ENCODE data around the gene PARP3. TPM values are rescaled to one million over a fixed set of nuclear protein-coding genes. Genes with fewer than 3 reads are reported as not detected.
A peak's percentile ranks its signal among the peaks of the same experiment; 100 is the strongest.
"Not testable (repeated sequence)": the region's sequence is repeated elsewhere in the genome, so short reads cannot be mapped to it uniquely, and the experiment has no call there.

The PARP3 gene
- 4.3 and 4.6 TPM in 2 replicates for total RNA-seq
- long read RNA-seq, partial matches to known transcripts: 0 of 1 reads
- long read RNA-seq, other reads (novel, unspliced or antisense): 0 of 1 reads

DNA sequence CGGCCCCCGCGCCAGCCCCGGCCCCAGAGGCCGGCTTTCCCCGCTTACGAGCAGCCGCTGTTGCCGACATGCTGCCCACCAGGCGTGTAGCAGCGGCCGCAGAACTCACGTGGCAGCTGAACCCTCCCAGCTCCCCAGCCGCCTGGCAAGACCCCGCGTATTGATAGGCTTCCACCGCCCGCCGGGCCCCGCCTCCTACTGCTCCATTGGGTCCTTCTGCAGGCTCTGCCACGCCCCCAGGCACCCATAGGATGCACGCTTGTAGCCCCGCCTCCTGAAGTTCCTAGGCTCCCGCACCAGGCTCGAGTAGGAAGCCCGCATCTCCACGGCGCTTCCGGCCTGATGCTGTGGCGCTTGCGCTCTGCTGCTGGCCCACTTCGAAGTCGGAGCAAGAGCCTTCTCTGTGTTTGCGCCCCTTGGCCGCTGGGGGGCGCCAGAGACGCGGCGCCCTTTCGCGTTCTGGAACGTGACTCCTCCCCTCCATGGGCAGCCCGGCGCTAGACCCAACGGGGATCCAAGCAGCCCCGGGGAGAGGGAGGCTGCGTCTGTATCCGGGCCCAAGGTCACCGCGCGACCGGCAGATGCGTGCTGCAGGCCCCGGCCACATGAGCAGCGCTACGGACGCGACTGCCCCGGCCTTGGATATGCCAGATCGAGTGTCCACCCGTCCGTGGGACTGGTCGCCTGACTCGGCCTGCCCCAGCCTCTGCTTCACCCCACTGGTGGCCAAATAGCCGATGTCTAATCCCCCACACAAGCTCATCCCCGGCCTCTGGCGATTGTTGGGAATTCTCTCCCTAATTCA is at the start of gene PARP3, which contains the start of gene RRP9:
TSS of gene PARP3 (plus strand) at position 566 of the 805 bp plus-strand sequence. CDS start 993 bp downstream, outside the sequence.
TSS of gene RRP9 (minus strand) at position 107 of the 805 bp plus-strand sequence. CDS start at position 70, 37 bp downstream.
- H3K4me3 Mint-ChIP-seq: peak within 1 kb of the TSS; percentile 95
- no peaks in the 10 kb centered on the region for H3K9me3 Mint-ChIP-seq
- H3K27ac Mint-ChIP-seq (ENCODE audit: unreplicated experiment): peak within 1 kb of the TSS; percentile 83
- TF ChIP-seq CTCF (conservative IDR thresholded peaks at IDR 0.05): peak; percentile 100
- no peaks in the 10 kb centered on the region for H3K36me3 Mint-ChIP-seq (ENCODE audit: low read depth)
- H3K4me1 Mint-ChIP-seq: peaks cover 28% of the 10 kb centered on the region
- DNase-seq (ENCODE audit: low read depth, low spot score): peak; percentile 99
- H3K27me3 Mint-ChIP-seq (ENCODE audit: low read depth): no peaks in the 10 kb centered on the region

- Mint-ChIP-seq H3K27ac (ENCODE audit: unreplicated experiment) (no peak overlapping the region), H3K4me1 (peaks cover 9% of the 10 kb centered on the region), H3K27me3 (ENCODE audit: low read depth) (peaks cover 15% of the 10 kb centered on the region), H3K9me3 (no peaks in the 10 kb centered on the region), H3K4me3 (no peak overlapping the region), H3K36me3 (ENCODE audit: low read depth) (no peaks in the 10 kb centered on the region)
- DNase-seq (ENCODE audit: low read depth, low spot score): no peak
- TF ChIP-seq CTCF (conservative IDR thresholded peaks at IDR 0.05): no peak
Measured at GRCh38 chr3:51894391-51894790, 47.8 kb upstream of the PARP3 start.

DNA sequence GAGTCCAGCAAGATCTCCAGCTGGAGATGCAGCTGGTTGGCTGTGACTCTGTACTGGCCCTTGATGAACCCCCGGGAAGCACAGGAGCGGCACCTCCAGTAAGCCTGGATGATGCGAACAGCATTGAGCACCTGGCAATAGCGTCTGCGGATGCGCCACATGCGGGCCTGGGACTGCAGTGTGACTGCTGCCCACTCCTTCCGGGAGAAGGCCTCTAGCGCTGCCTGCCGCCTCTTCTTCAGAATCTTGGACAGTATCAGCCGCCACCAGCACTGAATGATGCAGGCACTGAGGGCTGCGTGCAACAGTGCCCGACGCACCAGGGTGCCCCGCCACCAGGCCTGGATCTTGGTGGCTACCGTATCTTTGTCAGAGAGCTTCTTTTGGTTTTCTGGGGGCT is 47.2 kb upstream of the PARP3 start:
- no peaks in the 10 kb centered on the region for H3K36me3 Mint-ChIP-seq (ENCODE audit: low read depth)
- H3K27me3 Mint-ChIP-seq (ENCODE audit: low read depth): peaks cover 16% of the 10 kb centered on the region
- no peak for DNase-seq (ENCODE audit: low read depth, low spot score)
- H3K27ac Mint-ChIP-seq (ENCODE audit: unreplicated experiment): no peak overlapping the region
- TF ChIP-seq CTCF (conservative IDR thresholded peaks at IDR 0.05): no peak
- no peak overlapping the region for H3K4me3 Mint-ChIP-seq
- peaks cover 9% of the 10 kb centered on the region for H3K4me1 Mint-ChIP-seq
- no peaks in the 10 kb centered on the region for H3K9me3 Mint-ChIP-seq

DNA sequence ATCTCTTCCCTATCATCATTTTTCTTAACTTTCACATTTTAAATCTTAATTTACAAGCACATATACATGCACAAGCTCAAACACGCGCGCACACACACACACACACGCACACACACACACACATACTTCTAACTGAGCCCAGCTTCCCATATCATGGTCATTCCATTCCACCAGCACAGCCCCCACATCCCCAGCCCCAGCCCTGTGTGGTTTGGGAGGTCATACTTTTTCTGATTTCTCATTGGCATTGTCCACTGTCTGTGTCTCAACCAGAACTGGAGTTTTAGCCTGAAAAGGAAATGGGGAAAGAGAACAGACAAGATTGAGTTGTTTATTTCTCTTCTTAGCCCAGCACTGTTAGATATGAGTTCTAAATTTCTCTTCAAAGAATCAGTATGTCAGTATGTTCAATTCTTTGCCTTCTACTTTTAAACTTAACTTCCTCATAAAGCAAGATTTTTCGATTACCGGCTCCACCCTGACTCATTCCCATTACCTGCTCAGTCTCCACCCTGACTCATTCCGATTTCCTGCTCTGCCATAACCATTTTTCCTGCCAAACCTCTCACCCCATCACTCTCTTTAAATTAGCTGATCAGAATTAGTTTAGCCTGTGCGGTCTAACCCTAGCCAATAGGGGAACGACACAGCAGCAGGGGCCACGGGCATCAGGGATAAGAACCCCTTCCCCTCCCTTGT is 45.4 kb upstream of the PARP3 start:
- H3K36me3 Mint-ChIP-seq (ENCODE audit: low read depth): no peaks in the 10 kb centered on the region
- no peak overlapping the region for H3K27ac Mint-ChIP-seq (ENCODE audit: unreplicated experiment)
- peaks cover 9% of the 10 kb centered on the region for H3K4me1 Mint-ChIP-seq
- DNase-seq (ENCODE audit: low read depth, low spot score): no peak
- no peak overlapping the region for H3K4me3 Mint-ChIP-seq
- peaks cover 18% of the 10 kb centered on the region for H3K27me3 Mint-ChIP-seq (ENCODE audit: low read depth)
- no peaks in the 10 kb centered on the region for H3K9me3 Mint-ChIP-seq
- no peak for TF ChIP-seq CTCF (conservative IDR thresholded peaks at IDR 0.05)

DNA sequence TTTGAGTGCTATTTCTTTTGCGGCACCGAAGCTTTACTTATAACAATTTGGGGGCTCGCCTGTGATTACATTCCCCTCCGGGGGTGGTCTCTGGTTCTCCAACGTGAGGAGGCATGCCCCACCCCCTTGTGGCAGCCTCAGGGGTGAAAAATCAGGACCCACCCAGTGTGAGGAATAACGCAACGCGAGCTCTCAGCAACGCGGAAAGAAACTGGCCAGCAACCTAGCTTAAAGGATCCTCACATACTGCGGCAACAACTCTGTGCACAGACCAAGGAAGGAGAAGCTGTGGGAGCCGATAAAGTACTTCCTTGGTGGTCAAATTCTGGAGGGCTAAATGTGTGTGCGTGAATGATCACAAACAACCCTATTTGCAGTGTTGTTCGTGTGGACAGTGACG is 44.8 kb upstream of the PARP3 start:
- Mint-ChIP-seq H3K36me3 (ENCODE audit: low read depth) (no peaks in the 10 kb centered on the region), H3K27ac (ENCODE audit: unreplicated experiment) (no peak overlapping the region), H3K27me3 (ENCODE audit: low read depth) (peaks cover 20% of the 10 kb centered on the region), H3K4me3 (no peak overlapping the region), H3K9me3 (no peaks in the 10 kb centered on the region), H3K4me1 (peaks cover 5% of the 10 kb centered on the region)
- TF ChIP-seq CTCF (conservative IDR thresholded peaks at IDR 0.05): no peak
- no peak for DNase-seq (ENCODE audit: low read depth, low spot score)

- not testable (repeated sequence) for H3K4me3 Mint-ChIP-seq; DNase-seq (ENCODE audit: low read depth, low spot score); H3K4me1 Mint-ChIP-seq; H3K36me3 Mint-ChIP-seq (ENCODE audit: low read depth); H3K9me3 Mint-ChIP-seq; H3K27ac Mint-ChIP-seq (ENCODE audit: unreplicated experiment)
- H3K27me3 Mint-ChIP-seq (ENCODE audit: low read depth): peaks cover 25% of the 10 kb centered on the region
Measured at GRCh38 chr3:51900043-51900442, 42.1 kb upstream of the PARP3 start.

DNA sequence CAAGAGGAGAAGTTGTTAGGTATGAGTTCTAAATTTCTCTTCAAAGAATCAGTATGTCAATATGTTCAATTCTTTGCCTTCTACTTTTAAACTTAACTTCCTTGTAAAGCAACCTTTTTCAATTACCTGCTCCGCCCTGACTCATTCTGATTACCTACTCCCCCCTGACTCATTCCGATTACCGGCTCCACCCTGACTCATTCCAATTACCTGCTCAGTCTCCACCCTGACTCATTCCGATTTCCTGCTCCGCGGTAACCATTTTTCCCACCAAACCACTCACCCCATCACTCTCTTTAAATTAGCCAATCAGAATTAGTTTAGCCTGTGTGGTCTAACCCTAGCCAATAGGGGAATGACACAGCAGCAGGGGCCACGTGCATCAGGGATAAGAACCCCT is 39.8 kb upstream of the PARP3 start:
- not testable (repeated sequence) for H3K36me3 Mint-ChIP-seq (ENCODE audit: low read depth); H3K4me3 Mint-ChIP-seq; H3K27ac Mint-ChIP-seq (ENCODE audit: unreplicated experiment); H3K9me3 Mint-ChIP-seq; DNase-seq (ENCODE audit: low read depth, low spot score); H3K4me1 Mint-ChIP-seq
- peaks cover 25% of the 10 kb centered on the region for H3K27me3 Mint-ChIP-seq (ENCODE audit: low read depth)

All from neural crest cell (in vitro differentiated cells).